HFFc6 (cell line): ENCODE measurements around the gene MARCHF3. TPM values are rescaled to one million over a fixed set of nuclear protein-coding genes. Genes with fewer than 3 reads are reported as not detected.
"Not testable (repeated sequence)": the region's sequence is repeated elsewhere in the genome, so short reads cannot be mapped to it uniquely, and the experiment has no call there.

Source experiments
- DNase-seq: peaks from one replicate; pipeline ENCODE4 v3.0.0-alpha.2; 2018
- H3K27ac Mint-ChIP-seq: 2 replicates; pipeline ENCODE4 v1.8.0; 2020; ENCODE audit warnings: mild to moderate bottlenecking, mixed read lengths
- H3K27me3 Mint-ChIP-seq: 2 replicates; pipeline ENCODE4 v1.8.0; 2021; ENCODE audit warnings: mild to moderate bottlenecking, moderate library complexity, mixed read lengths; ENCODE audit not compliant: insufficient read depth
- H3K36me3 Mint-ChIP-seq: 2 replicates; pipeline ENCODE4 v1.8.0; 2021; ENCODE audit warnings: low read depth, mixed read lengths
- H3K4me1 Mint-ChIP-seq: 2 replicates; pipeline ENCODE4 v1.8.0; 2020; ENCODE audit warnings: low read depth, mixed read lengths
- H3K4me3 Mint-ChIP-seq: 2 replicates; pipeline ENCODE4 v1.8.0; 2020; ENCODE audit warnings: mild to moderate bottlenecking, moderate library complexity, mixed read lengths
- H3K9me3 Mint-ChIP-seq: 2 replicates; pipeline ENCODE4 v1.8.0; 2020; ENCODE audit warnings: mild to moderate bottlenecking, mixed read lengths
- total RNA-seq, 6 experiments: library from RNA; stranded (reverse); fragmentation: NEBNext Ultra II Directional; extraction: Animal tissue kit (Norgen Biotek cat#: 25700); gene quantifications; 2 replicates in 1 of 6; 3 replicates in 5 of 6; pipeline ENCODE4 v1.2.3, GENCODE V29; 2021
- TF ChIP-seq, protein P1 (sequence below): fragments of 200-600 bp; sonication (generic); IDR thresholded peaks from 2 replicates; pipeline ENCODE4 v1.5.0; 2021; ENCODE audit warnings: antibody characterized with exemption, mild to moderate bottlenecking

The MARCHF3 gene
- total RNA-seq, 6 experiments from 2014 or later: 12.3 to 17.8 (median 13.3) TPM

DNA sequence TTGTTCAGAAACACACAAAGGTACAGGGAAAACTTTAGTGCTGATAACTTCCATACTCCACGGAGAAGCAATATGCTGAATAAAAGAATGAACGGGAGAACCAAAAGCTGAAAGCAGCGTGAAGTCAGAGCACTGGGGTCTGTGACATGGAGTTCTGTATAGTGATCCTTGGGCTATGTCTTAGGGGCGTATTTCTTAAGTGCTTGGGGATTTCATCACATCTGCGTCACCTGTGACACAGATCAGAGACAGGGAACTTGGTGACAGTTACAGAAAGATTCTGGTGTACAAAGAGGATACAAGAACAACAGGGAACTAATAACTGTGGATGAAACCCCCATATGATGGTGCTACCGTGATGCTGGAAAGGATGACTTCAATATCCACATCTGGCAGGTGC is 81.9 kb downstream of the MARCHF3 start:
- no peak for DNase-seq
- Mint-ChIP-seq H3K4me3 (no peak overlapping the region), H3K36me3 (0 out of 2 replicates have a peak, but pooled peaks cover 3% of the 10 kb centered on the region), H3K9me3 (no peaks in the 10 kb centered on the region), H3K4me1 (no peaks in the 10 kb centered on the region), H3K27me3 (no peaks in the 10 kb centered on the region; the same call in 1 of the 2 replicates), H3K27ac (no peak overlapping the region)
- TF ChIP-seq, protein P1, sequence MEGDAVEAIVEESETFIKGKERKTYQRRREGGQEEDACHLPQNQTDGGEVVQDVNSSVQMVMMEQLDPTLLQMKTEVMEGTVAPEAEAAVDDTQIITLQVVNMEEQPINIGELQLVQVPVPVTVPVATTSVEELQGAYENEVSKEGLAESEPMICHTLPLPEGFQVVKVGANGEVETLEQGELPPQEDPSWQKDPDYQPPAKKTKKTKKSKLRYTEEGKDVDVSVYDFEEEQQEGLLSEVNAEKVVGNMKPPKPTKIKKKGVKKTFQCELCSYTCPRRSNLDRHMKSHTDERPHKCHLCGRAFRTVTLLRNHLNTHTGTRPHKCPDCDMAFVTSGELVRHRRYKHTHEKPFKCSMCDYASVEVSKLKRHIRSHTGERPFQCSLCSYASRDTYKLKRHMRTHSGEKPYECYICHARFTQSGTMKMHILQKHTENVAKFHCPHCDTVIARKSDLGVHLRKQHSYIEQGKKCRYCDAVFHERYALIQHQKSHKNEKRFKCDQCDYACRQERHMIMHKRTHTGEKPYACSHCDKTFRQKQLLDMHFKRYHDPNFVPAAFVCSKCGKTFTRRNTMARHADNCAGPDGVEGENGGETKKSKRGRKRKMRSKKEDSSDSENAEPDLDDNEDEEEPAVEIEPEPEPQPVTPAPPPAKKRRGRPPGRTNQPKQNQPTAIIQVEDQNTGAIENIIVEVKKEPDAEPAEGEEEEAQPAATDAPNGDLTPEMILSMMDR: no peak

DNA sequence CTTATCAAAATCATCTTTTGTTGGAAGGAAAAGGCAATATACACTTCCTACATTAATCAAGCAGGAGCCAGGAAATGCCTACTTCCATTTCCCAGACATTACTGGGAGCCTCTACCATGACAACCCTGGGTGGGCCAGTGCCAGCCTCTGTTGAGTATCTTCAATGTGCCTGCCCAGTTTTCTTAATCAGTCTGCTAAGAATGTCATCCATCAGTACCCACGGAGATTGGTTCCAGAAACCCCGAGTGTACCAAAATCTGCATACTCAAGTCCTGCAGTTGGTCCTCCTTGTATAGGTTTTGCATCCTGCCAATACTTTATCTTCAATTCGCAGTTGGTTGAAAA is 82.4 kb downstream of the MARCHF3 start:
- Mint-ChIP-seq H3K4me1 (no peaks in the 10 kb centered on the region), H3K9me3 (no peaks in the 10 kb centered on the region)
- TF ChIP-seq, protein P1: no peak

DNA sequence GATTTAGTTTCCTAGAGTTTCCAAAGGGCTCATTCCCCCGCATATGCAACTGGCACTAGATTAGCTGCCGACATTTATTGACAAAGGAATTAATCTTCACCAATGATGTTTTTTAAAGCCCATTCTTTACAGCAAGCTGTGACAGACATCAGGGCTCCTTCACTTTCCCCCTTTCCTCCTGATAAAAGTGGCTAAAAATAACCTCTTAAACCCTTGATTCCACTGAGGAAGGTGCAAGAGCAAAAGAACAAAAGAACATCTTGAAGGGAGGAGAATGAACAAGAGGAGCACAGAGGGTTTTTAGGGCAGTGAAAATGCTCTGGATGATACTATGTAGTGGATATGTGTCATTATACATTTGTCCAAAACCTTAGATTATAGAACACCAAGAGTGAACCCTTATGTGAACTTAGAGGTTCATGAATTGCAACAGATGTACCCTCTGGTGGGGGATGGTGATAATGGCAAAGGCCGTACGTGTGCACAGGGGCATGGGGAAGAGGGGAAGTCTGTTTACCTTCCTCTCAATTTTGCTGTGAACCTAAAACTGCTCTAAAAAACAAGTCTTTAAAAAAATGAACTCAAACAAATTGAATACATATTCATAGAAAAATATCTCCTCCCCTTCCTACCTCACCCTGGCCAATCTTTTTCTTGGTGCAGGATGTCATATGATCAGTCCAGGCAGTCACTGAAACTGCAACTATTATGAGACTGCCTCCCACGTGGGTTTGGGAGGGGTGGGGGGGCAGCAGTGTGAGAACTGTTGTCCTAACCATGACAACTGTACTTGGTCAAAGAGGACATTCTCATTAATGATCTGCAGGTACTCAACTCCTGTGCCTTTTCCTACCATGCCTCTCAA is 83.0 kb downstream of the MARCHF3 start:
- no peak overlapping the region for H3K4me3 Mint-ChIP-seq
- DNase-seq: no peak
- TF ChIP-seq, protein P1: no peak
- no peaks in the 10 kb centered on the region for H3K9me3 Mint-ChIP-seq
- H3K27me3 Mint-ChIP-seq: no peaks in the 10 kb centered on the region; the same call in 1 of the 2 replicates
- 0 out of 2 replicates have a peak, but pooled peaks cover 3% of the 10 kb centered on the region for H3K36me3 Mint-ChIP-seq
- H3K27ac Mint-ChIP-seq: no peak overlapping the region
- H3K4me1 Mint-ChIP-seq: no peaks in the 10 kb centered on the region

More for the DNA sequence above, 82.4 kb downstream of the MARCHF3 start:
- H3K4me3 Mint-ChIP-seq: no peak overlapping the region
- H3K27ac Mint-ChIP-seq: no peak overlapping the region
- 0 out of 2 replicates have a peak, but pooled peaks cover 3% of the 10 kb centered on the region for H3K36me3 Mint-ChIP-seq
- DNase-seq: no peak
- H3K27me3 Mint-ChIP-seq: no peaks in the 10 kb centered on the region; the same call in 1 of the 2 replicates

DNA sequence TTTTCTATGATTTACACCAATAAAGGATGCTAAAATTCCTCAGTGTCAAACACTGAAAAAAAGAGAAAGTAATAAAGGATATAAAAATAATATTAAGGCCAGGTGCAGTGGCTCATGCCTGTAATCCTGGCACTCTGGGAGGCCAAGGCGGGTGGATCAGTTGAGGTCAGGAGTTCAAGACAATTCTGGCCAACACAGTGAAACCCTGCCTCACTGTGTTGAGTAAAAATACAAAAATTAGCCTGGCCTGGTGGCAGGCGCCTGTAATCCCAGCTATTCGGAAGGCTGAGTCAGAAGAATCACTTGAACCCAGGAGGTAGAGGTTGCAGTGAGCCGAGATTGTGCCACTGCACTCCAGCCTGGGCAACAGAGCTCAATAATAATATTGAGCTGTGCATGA is 87.5 kb downstream of the MARCHF3 start:
- DNase-seq, H3K9me3 Mint-ChIP-seq, H3K27me3 Mint-ChIP-seq, H3K4me3 Mint-ChIP-seq, H3K36me3 Mint-ChIP-seq, H3K27ac Mint-ChIP-seq: not testable (repeated sequence)
- H3K4me1 Mint-ChIP-seq: peaks cover 24% of the 10 kb centered on the region

DNA sequence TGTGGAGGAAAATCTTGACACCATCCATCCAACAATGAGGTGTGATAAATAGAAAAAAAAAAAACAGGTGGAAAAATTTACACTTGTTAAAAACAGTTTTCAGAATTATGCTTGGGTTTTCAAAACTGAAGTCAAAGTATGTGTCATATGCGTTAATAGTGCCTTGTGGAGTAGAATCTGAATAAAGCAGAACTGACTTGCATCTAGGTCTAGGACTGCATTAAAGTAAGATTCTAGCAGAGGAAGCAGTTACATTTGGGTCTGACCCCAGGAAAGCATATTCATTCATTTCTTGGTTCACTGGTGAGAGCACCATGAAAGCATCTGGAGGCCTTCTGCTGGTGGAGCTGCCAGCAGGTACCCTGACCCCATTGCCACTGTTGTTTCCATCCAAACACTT is 89.0 kb downstream of the MARCHF3 start:
- no peaks in the 10 kb centered on the region for H3K9me3 Mint-ChIP-seq
- peaks cover 38% of the 10 kb centered on the region for H3K4me1 Mint-ChIP-seq
- H3K36me3 Mint-ChIP-seq: 0 out of 2 replicates have a peak, but pooled peaks cover 3% of the 10 kb centered on the region
- no peaks in the 10 kb centered on the region for H3K27me3 Mint-ChIP-seq
- TF ChIP-seq, protein P1: no peak
- H3K27ac Mint-ChIP-seq: no peak overlapping the region
- DNase-seq: no peak
- no peak overlapping the region for H3K4me3 Mint-ChIP-seq

DNA sequence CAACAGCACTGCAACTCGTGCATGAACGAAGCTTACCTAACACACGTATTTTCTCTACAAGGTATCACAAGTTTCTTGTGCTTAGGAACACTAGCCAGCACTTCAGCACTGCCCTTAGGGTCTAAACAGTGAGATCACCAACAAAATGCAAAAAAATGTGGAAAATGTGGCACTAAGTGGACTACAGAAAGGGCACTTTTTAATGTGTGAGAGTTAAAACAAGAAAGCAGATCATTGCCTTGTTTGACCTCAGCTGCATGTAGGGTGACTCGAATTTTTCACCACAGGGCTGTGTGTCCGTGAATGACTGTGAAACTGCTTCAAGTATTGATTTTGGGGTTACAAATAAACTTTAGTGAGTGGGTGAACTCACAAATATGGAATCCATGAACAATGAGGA is 90.5 kb downstream of the MARCHF3 start:
- Mint-ChIP-seq H3K27ac (peak overlapping the region; percentile 42), H3K4me1 (peaks cover 38% of the 10 kb centered on the region), H3K4me3 (no peak overlapping the region), H3K9me3 (no peaks in the 10 kb centered on the region), H3K27me3 (no peaks in the 10 kb centered on the region), H3K36me3 (no peaks in the 10 kb centered on the region)
- DNase-seq: peak; percentile 42
- TF ChIP-seq, protein P1: no peak
